ENCODE results near the gene KLC4. TPM values are rescaled to one million over a fixed set of nuclear protein-coding genes. Genes with fewer than 3 reads are reported as not detected.

The KLC4 gene
- total RNA-seq, 8 experiments from 2014 or later = 18.7 to 57.3 (median 32.7) TPM

- WGBS, 10 experiments = 60 to 96% (median 81%) methylated on average over 2 to 4 of the region's 8 CpGs; no CpG with 5 or more reads in 3 of the 10 experiments
- in situ Hi-C loops (cut with MboI; ENCODE audit: low pct_unique_long_range_greater_than_20kb in 2 of 9, low sequenced_read_pairs in 9 of 9, unreplicated experiment in 9 of 9) = no loop called here
- Histone ChIP-seq H3K4me3 (no peak overlapping the region), H3K27ac (no peak overlapping the region), H3K4me1 (replicated peaks in 1 of 2) (peaks cover 28 to 32% of the 10 kb centered on the region in 2 donors)
- ATAC-seq (replicated peaks in 6 of 8) = no peak
Measured at GRCh38 chr6:43055966-43056365, 3.5 kb upstream of the KLC4 start.

DNA sequence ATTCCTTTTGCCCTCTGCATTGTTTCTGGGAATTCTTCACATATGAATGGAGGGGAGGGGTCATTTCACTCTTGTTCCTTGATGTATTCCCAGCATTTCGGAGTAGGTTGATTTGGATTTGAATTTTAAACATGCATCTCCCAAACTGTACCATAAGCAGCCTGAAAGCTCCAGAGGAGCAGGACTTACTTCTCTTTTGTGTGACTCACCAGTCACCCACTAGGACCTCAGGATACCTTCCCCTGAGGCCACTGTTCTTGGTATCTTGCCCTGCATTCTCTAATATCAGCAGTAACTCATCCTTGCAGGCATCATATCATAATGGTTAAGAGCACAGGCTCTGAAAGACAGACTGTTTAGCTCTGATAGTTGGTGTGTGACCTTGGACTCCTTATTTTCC lies 900 bp upstream of the KLC4 start:
- Histone ChIP-seq H3K4me3 (peak overlapping the region; percentile 62 to 97 (median 80)), H3K4me1 (replicated peaks in 1 of 2) (peaks cover 18 to 19% of the 10 kb centered on the region in 2 donors), H3K27ac (peak overlapping the region; percentile 84 to 91)
- 0 to 60% (median 44%) methylated on average over 1 of the region's 1 CpG; no CpG with 5 or more reads in 3 of the 10 experiments for WGBS, 10 experiments
- in situ Hi-C loops (cut with MboI; ENCODE audit: low pct_unique_long_range_greater_than_20kb in 2 of 9, low sequenced_read_pairs in 9 of 9, unreplicated experiment in 9 of 9) = no loop called here
- no peak for ATAC-seq (replicated peaks in 6 of 8)

- ATAC-seq (replicated peaks in 6 of 8) = peak in 7 of 8 experiments; percentile 3 to 19 (median 9)
- Histone ChIP-seq H3K4me1 (replicated peaks in 1 of 2) (peaks cover 12 to 13% of the 10 kb centered on the region in 2 donors), H3K27ac (peak overlapping the region; percentile 86 to 95), H3K4me3 (peak overlapping the region; percentile 62 to 97 (median 80))
- 8% methylated on average over 2 of the region's 15 CpGs; no CpG with 5 or more reads in 9 of the 10 experiments for WGBS, 10 experiments
- in situ Hi-C loops (cut with MboI; ENCODE audit: low pct_unique_long_range_greater_than_20kb in 2 of 9, low sequenced_read_pairs in 9 of 9, unreplicated experiment in 9 of 9) = no loop called here
Measured at GRCh38 chr6:43060034-43060754, 763 bp downstream of the KLC4 start.

GRCh38 chr6:43060755-43061633 lies 1.6 kb downstream of the KLC4 start:
- Histone ChIP-seq H3K4me3 (peak overlapping the region; percentile 62 to 97 (median 80)), H3K4me1 (replicated peaks in 1 of 2) (peaks cover 12 to 13% of the 10 kb centered on the region in 2 donors), H3K27ac (no peak overlapping the region)
- in situ Hi-C loops (cut with MboI; ENCODE audit: low pct_unique_long_range_greater_than_20kb in 2 of 9, low sequenced_read_pairs in 9 of 9, unreplicated experiment in 9 of 9) = no loop called here
- ATAC-seq (replicated peaks in 6 of 8) = no peak
- WGBS, 10 experiments = 30 to 100% (median 64%) methylated on average over 1 to 8 of the region's 12 CpGs; no CpG with 5 or more reads in 1 of the 10 experiments

- Histone ChIP-seq H3K4me1 (replicated peaks in 1 of 2) (peaks cover 12 to 13% of the 10 kb centered on the region in 2 donors), H3K4me3 (no peak overlapping the region), H3K27ac (no peak overlapping the region)
- no peak for ATAC-seq (replicated peaks in 6 of 8)
- 17 to 83% (median 49%) methylated on average over 1 to 2 of the region's 2 CpGs; no CpG with 5 or more reads in 2 of the 10 experiments for WGBS, 10 experiments
- in situ Hi-C loops (cut with MboI; ENCODE audit: low pct_unique_long_range_greater_than_20kb in 2 of 9, low sequenced_read_pairs in 9 of 9, unreplicated experiment in 9 of 9) = no loop called here
Measured at GRCh38 chr6:43061861-43062260, 2.4 kb downstream of the KLC4 start.

GRCh38 chr6:43062818-43063217 lies 3.4 kb downstream of the KLC4 start:
- WGBS, 10 experiments = 30 to 96% (median 83%) methylated on average over 1 to 5 of the region's 12 CpGs; no CpG with 5 or more reads in 5 of the 10 experiments
- H3K4me1 ChIP-seq (replicated peaks in 1 of 2) = peaks cover 12 to 13% of the 10 kb centered on the region in 2 donors
- no peak overlapping the region for H3K27ac ChIP-seq
- in situ Hi-C loops (cut with MboI; ENCODE audit: low pct_unique_long_range_greater_than_20kb in 2 of 9, low sequenced_read_pairs in 9 of 9, unreplicated experiment in 9 of 9) = no loop called here
- H3K4me3 ChIP-seq = no peak overlapping the region
- ATAC-seq (replicated peaks in 6 of 8) = no peak

DNA sequence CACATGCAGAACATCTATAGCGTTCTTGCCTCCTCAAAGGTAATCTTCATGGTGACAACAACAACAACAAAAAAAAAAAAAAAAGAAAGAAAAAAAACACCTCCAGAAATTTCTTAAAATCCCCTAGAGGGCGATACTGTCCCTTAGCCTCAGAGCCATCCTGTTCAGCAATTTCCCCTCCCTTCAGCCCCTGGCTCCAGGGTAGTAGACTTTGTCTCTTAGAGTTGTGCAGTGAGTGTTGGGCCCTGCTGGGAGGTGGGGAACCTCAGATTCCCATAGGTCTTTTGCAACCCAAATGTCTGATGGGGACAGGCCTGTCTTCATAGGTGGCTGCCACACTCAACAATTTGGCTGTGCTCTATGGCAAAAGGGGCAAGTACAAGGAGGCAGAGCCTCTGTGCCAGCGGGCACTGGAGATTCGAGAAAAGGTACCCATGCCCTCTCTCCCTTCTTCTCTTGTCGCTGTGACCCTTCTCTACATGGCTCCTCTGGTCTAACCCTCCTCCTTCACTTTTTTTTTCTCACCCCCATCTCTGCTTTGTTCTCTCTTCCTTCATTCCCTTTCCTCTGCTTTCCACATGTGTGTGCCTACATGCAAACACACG lies 10.7 kb downstream of the KLC4 start:
- Histone ChIP-seq H3K4me3 (no peak overlapping the region), H3K4me1 (replicated peaks in 1 of 2) (peaks cover 1 to 3% of the 10 kb centered on the region in 2 donors), H3K27ac (no peak overlapping the region)
- peak; percentile 46 to 92 (median 66) for ATAC-seq (replicated peaks in 6 of 8)
- in situ Hi-C loops (cut with MboI; ENCODE audit: low pct_unique_long_range_greater_than_20kb in 2 of 9, low sequenced_read_pairs in 9 of 9, unreplicated experiment in 9 of 9) = loop anchor here in 4 of 9 experiments (10.0 kb wide), 3 partner anchors 55 to 75 kb away; no protein-coding TSS in a partner anchor
- WGBS, 10 experiments = 0 to 67% (median 0%) methylated on average over 1 to 3 of the region's 6 CpGs; no CpG with 5 or more reads in 1 of the 10 experiments

DNA sequence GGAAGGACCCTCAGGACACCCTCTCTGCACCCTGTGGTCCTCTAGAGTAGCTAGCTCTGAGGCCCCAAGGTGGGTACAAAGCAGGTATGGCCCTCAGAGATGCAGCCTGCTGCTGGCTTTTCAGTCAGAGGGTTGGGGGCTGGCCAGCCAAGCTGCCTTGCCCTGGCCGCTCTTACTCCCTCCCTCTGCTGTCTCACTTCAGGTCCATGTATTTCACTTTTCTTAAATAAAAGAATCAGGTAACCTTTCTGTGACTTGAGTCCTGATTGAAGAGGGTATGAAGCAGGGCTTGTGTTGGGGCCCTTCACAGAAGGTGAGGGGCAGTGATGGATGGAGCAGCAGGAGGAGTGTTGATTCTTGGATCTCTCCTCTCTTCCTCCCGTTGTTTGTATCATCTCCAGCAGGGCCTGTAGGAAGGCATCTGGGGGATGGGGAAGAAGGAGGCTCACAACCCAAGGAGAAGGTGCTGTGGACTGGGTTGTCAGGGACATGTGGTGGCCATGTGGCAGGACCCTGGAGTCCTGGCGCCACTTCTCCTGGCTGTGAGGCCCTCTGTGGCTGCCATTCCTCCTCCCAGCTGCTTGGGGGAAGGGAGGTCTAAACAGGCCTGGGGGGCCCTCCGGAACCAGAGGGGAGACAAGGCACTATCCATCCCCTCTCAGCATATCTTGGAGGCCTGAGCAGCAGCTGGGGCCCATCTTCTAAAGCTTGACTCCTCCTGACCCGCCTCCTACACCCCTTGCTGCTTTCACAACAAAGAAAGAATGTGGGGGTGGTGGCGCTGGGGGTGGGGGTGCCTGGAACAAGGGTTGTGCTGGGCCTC lies 15.6 kb downstream of the KLC4 start:
- WGBS, 10 experiments = 0 to 100% (median 69%) methylated on average over 1 to 3 of the region's 6 CpGs; no CpG with 5 or more reads in 5 of the 10 experiments
- Histone ChIP-seq H3K4me1 (replicated peaks in 1 of 2) (peaks cover 19 to 25% of the 10 kb centered on the region in 2 donors), H3K4me3 (no peak overlapping the region), H3K27ac (peak overlapping the region in 1 of 2 donors; percentile 52)
- in situ Hi-C loops (cut with MboI; ENCODE audit: low pct_unique_long_range_greater_than_20kb in 2 of 9, low sequenced_read_pairs in 9 of 9, unreplicated experiment in 9 of 9) = loop anchor here in 4 of 9 experiments (10.0 kb wide), 3 partner anchors 50 to 70 kb away; no protein-coding TSS in a partner anchor
- ATAC-seq (replicated peaks in 6 of 8) = peak in 1 of 8 experiments; percentile 53

DNA sequence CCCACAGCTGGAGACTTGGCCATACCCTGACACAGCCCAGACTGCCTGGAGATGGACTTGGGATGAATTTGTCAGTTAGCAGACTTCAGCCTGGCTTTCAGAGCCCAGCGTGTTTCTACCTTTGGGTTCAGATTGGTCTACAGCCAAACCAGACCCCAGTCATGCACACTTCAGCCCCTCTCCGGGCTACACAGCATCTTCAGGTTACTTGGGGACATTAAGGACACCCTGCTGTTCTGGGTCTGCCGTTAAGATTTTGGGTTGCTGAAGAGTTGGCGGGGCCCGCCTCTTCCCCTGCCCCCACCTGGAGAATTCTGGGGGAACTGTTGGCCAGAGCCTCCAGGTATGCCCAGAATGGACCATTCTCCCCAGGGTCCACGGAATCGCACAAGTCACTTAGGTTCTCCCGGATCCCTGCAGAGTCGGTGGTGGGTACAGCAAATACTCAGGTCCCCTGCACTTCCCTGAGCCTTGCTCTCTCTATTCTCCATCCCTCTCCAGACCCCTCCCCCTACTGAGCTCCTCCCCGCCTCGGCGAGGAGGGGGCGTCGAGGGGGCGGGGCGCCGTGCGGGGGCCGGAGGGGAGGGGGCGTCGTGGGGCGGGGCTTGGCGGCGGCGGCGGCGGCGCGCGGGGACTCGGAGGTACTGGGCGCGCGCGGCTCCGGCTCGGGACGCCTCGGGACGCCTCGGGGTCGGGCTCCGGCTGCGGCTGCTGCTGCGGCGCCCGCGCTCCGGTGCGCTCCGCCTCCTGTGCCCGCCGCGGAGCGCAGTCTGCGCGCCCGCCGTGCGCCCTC lies 16.4 kb downstream of the KLC4 start, which contains the start of gene PTK7:
Gene PTK7 (plus strand): TSS at position 645 of the 794 bp plus-strand sequence. CDS start 175 bp downstream, outside the sequence.
- in situ Hi-C loops (cut with MboI; ENCODE audit: low pct_unique_long_range_greater_than_20kb in 2 of 9, low sequenced_read_pairs in 9 of 9, unreplicated experiment in 9 of 9) = loop anchor here in 4 of 9 experiments (10.0 kb wide), 3 partner anchors 49 to 69 kb away; no protein-coding TSS in a partner anchor
- Histone ChIP-seq H3K27ac (peak within 1 kb of the TSS; percentile 42 to 52), H3K4me3 (peak within 1 kb of the TSS; percentile 46 to 87 (median 70)), H3K4me1 (replicated peaks in 1 of 2) (peaks cover 19 to 25% of the 10 kb centered on the region in 2 donors)
- ATAC-seq (replicated peaks in 6 of 8) = peak; percentile 45 to 92 (median 88)
- 15 to 20% methylated on average over 1 to 7 of the region's 60 CpGs; no CpG with 5 or more reads in 8 of the 10 experiments for WGBS, 10 experiments

GRCh38 chr6:43076464-43077332 lies 17.3 kb downstream of the KLC4 start:
- ATAC-seq (replicated peaks in 6 of 8) = peak; percentile 30 to 61 (median 54)
- Histone ChIP-seq H3K27ac (peak overlapping the region; percentile 42 to 52), H3K4me3 (peak overlapping the region; percentile 46 to 87 (median 70)), H3K4me1 (replicated peaks in 1 of 2) (peaks cover 19 to 25% of the 10 kb centered on the region in 2 donors)
- 0 to 10% (median 2%) methylated on average over 2 to 50 of the region's 72 CpGs; no CpG with 5 or more reads in 4 of the 10 experiments for WGBS, 10 experiments
- in situ Hi-C loops (cut with MboI; ENCODE audit: low pct_unique_long_range_greater_than_20kb in 2 of 9, low sequenced_read_pairs in 9 of 9, unreplicated experiment in 9 of 9) = loop anchor here in 4 of 9 experiments (10.0 kb wide), 3 partner anchors 48 to 68 kb away; no protein-coding TSS in a partner anchor
